Stimulated activated naive CD8-positive, alpha-beta T cell treated with anti-CD3 and anti-CD28 coated beads, Interleukin-15, amount 100 ng/mL, for 72 hours (primary cell): ENCODE results near the gene SNUPN.
A peak's percentile ranks its signal among the peaks of the same experiment; 100 is the strongest.
"Not testable (repeated sequence)": the region's sequence is repeated elsewhere in the genome, so short reads cannot be mapped to it uniquely, and the experiment has no call there.

Experiments used
- ATAC-seq: fragments of 150-1000 bp; cut with Tn5 transposase; 2 replicates; pipeline ENCODE4 v1.10.0; 2021; ENCODE audit warnings: mild to moderate bottlenecking, moderate library complexity
- DNase-seq, 2 donors: peaks; one replicate each; pipeline ENCODE4 v3.0.0; 2021 to 2022
- H3K27ac Mint-ChIP-seq, 2 donors: one replicate each; pipeline ENCODE4 v1.8.0; 2022; ENCODE audit warnings: mild to moderate bottlenecking in 2 of 2, mixed read lengths in 2 of 2, moderate library complexity in 2 of 2
- H3K27me3 Mint-ChIP-seq: one replicate; pipeline ENCODE4 v1.8.0; 2022; ENCODE audit warnings: mixed read lengths
- H3K4me1 Mint-ChIP-seq: one replicate; pipeline ENCODE4 v1.8.0; 2022; ENCODE audit warnings: mild to moderate bottlenecking, mixed read lengths
- H3K4me3 Mint-ChIP-seq, 2 donors: one replicate each; pipeline ENCODE4 v1.8.0; 2022; ENCODE audit warnings: mild to moderate bottlenecking in 2 of 2, mixed read lengths in 2 of 2, moderate library complexity in 1 of 2
- H3K9me3 Mint-ChIP-seq, 2 donors: one replicate each; pipeline ENCODE4 v1.8.0; 2022; ENCODE audit warnings: mixed read lengths in 2 of 2

SNUPN gene

GRCh38 chr15:75646944-75647364 lies 21.4 kb upstream of the SNUPN start:
- DNase-seq (no peak), ATAC-seq (peak; percentile 39)
- H3K4me1 Mint-ChIP-seq, result peaks cover 50% of the 10 kb centered on the region
- peak overlapping the region in 1 of 2 donors; percentile 52 for H3K27ac Mint-ChIP-seq
- H3K4me3 Mint-ChIP-seq, result peak overlapping the region; percentile 88 to 89
- no peaks in the 10 kb centered on the region for H3K27me3 Mint-ChIP-seq
- no peaks in the 10 kb centered on the region for H3K9me3 Mint-ChIP-seq

GRCh38 chr15:75646112-75646943 lies 20.8 kb upstream of the SNUPN start:
- no peaks in the 10 kb centered on the region for H3K27me3 Mint-ChIP-seq
- peaks cover 43% of the 10 kb centered on the region for H3K4me1 Mint-ChIP-seq
- H3K9me3 Mint-ChIP-seq, result no peaks in the 10 kb centered on the region
- no peak for DNase-seq
- peak overlapping the region; percentile 88 to 89 for H3K4me3 Mint-ChIP-seq
- no peak overlapping the region for H3K27ac Mint-ChIP-seq
- no peak for ATAC-seq

- Mint-ChIP-seq H3K4me3 (no peak overlapping the region), H3K9me3 (no peaks in the 10 kb centered on the region), H3K4me1 (peaks cover 32% of the 10 kb centered on the region), H3K27me3 (no peaks in the 10 kb centered on the region), H3K27ac (no peak overlapping the region)
- DNase-seq (no peak), ATAC-seq (no peak)
These were observed 18.9 kb upstream of the SNUPN start for GRCh38 chr15:75644376-75644775.

DNA sequence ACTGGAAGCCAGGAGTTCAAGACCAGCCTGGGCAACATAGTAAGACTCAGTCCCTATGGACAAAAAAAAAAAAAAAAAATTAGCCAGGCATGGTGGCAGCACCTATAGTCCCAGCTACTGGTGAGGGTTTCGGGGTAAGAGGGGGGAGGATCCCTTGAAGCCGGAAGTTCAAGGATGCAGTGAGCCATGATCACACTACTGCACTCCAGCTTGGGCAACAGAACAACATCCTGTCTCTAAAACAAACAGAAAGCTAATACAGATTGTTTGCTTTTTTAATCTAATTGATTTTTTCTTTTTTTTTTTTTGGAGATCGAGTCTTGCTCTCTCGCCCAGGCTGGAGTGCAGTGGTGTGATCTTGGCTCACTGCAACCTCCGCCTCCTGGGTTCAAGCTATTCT lies 16.1 kb upstream of the SNUPN start:
- Mint-ChIP-seq H3K27ac (no peak overlapping the region), H3K27me3 (no peaks in the 10 kb centered on the region), H3K9me3 (no peaks in the 10 kb centered on the region), H3K4me1 (peaks cover 40% of the 10 kb centered on the region), H3K4me3 (no peak overlapping the region)
- ATAC-seq (no peak), DNase-seq (no peak)

GRCh38 chr15:75641179-75641503 lies 15.6 kb upstream of the SNUPN start:
- no peaks in the 10 kb centered on the region for H3K9me3 Mint-ChIP-seq
- ATAC-seq (no peak), DNase-seq (no peak)
- peak overlapping the region; percentile 95 to 97 for H3K27ac Mint-ChIP-seq
- no peaks in the 10 kb centered on the region for H3K27me3 Mint-ChIP-seq
- H3K4me3 Mint-ChIP-seq, result peak overlapping the region; percentile 95 to 96
- peaks cover 40% of the 10 kb centered on the region for H3K4me1 Mint-ChIP-seq

DNA sequence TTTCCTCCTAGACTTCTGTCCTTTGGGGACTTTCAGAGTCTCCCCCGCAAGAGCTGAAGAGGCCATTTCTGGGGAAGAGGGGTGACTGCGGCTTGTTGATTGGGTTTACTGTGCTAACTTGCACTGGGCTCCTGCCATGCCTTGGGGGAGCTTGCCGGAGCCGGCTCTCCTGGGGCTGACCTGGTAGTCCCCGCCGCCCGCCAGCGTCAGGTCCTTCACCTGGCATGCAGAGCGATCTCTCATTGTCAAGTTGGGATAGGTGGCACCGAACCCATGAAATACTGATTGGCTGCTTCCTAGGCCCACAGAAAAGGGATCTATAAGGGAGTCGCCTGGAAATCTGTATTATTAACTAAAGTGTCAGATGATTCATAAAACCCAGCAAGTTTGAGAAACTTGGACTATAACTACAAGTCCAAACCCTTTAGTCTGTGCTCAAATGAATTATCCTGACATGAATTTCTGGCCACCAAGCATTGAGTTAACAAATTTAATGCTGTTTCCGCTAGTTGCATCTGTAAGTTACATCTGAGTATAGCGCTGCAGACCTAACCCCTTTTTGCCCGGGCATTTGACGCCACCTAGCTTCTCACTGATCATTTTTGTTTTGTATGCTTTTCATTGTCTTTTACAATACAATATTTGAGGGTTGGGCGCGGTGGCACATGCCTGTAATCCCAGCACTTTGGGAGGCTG lies 15.1 kb upstream of the SNUPN start:
- Mint-ChIP-seq H3K27me3 (no peaks in the 10 kb centered on the region), H3K9me3 (no peaks in the 10 kb centered on the region), H3K27ac (peak overlapping the region; percentile 95 to 97), H3K4me1 (peaks cover 40% of the 10 kb centered on the region), H3K4me3 (peak overlapping the region; percentile 95 to 96)
- ATAC-seq (peak; percentile 68), DNase-seq (peak; percentile 50 to 67)

GRCh38 chr15:75639709-75640482 lies 14.4 kb upstream of the SNUPN start, which contains the start of gene IMP3:
IMP3 (minus strand) TSS chr15:75640224; CDS start chr15:75640168, 56 bp downstream.
- H3K27ac Mint-ChIP-seq, result peak within 1 kb of the TSS; percentile 95 to 97
- H3K4me3 Mint-ChIP-seq, result peak within 1 kb of the TSS; percentile 95 to 96
- H3K27me3 Mint-ChIP-seq, result no peaks in the 10 kb centered on the region
- ATAC-seq, result peak; percentile 94
- peak; percentile 91 to 96 for DNase-seq
- peaks cover 40% of the 10 kb centered on the region for H3K4me1 Mint-ChIP-seq
- H3K9me3 Mint-ChIP-seq, result no peaks in the 10 kb centered on the region

DNA sequence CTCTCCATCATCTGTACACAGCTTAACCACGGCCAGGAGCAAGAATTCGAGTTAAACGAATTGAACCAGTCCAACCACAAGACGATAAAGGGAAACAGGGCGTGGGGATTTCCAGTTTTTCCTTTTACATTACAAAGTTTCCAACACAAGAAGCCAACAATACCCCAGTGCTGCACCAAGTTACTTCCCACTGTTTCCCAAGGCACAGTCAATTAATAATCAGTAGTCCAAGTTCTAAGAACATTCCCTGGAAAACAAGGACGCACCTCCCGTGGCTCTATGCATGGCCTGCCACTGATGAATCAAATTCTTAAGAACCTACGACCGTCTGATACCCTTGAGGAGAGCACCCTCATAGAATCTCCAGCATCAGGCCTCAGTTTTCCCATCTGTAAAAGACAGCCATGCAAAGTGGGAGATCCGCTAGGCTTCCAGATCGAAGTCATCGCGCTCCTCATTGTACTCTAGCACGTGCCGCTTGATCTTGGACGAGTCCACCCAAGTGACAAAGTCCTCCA lies 13.7 kb upstream of the SNUPN start:
- Mint-ChIP-seq H3K27me3 (no peaks in the 10 kb centered on the region), H3K27ac (peak overlapping the region; percentile 95 to 97), H3K4me3 (peak overlapping the region; percentile 95 to 96), H3K9me3 (no peaks in the 10 kb centered on the region), H3K4me1 (peaks cover 40% of the 10 kb centered on the region)
- DNase-seq, result no peak
- ATAC-seq, result no peak

GRCh38 chr15:75637245-75638009 lies 11.9 kb upstream of the SNUPN start:
- peak overlapping the region; percentile 95 to 96 for H3K4me3 Mint-ChIP-seq
- no peak for DNase-seq
- H3K9me3 Mint-ChIP-seq, result no peaks in the 10 kb centered on the region
- ATAC-seq, result no peak
- H3K27me3 Mint-ChIP-seq, result no peaks in the 10 kb centered on the region
- peaks cover 40% of the 10 kb centered on the region for H3K4me1 Mint-ChIP-seq
- peak overlapping the region in 1 of 2 donors; percentile 72 for H3K27ac Mint-ChIP-seq

DNA sequence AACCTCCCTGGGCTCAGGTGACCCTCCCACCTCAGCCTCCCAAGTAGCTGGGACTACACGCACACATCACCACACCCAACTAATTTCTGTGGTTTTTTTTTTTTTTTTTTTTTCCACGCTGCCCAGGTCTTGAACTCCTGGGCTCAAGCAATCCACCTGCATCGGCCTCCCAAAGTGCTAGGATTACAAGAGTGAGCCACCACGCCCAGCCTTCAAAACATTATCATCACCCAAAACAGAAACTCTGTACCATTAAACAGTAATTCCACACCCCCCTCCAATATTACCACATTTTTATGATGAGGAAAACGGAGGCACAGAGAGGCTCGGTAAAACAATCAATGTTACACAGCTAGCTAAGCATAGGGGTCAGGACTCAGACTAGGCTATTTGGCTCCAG lies 10.5 kb upstream of the SNUPN start:
- no peak for ATAC-seq
- peaks cover 37% of the 10 kb centered on the region for H3K4me1 Mint-ChIP-seq
- no peak overlapping the region for H3K27ac Mint-ChIP-seq
- peak overlapping the region; percentile 19 to 20 for H3K4me3 Mint-ChIP-seq
- no peaks in the 10 kb centered on the region for H3K9me3 Mint-ChIP-seq
- DNase-seq, result no peak
- no peaks in the 10 kb centered on the region for H3K27me3 Mint-ChIP-seq

DNA sequence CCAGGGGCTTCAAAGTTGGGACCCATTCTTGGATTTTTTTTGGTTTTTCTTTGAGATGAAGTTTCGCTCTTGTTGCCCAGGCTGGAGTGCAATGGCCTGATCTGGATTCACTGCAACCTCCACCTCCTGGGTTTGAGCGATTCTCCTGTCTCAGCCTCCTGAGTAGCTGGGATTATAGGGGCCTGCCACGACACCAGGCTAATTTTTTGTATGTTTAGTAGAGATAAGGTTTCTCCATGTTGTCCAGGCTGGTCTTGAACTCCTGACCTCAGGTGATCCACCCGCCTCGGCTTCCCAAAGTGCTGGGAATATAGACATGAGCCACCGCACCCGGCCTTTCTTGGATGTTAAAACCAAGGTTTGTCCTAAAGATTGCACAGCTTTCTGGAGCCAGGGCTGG lies 8.4 kb upstream of the SNUPN start:
- H3K27me3 Mint-ChIP-seq, H3K27ac Mint-ChIP-seq, ATAC-seq, DNase-seq, H3K4me3 Mint-ChIP-seq, H3K9me3 Mint-ChIP-seq: not testable (repeated sequence)
- peaks cover 34% of the 10 kb centered on the region for H3K4me1 Mint-ChIP-seq

DNA sequence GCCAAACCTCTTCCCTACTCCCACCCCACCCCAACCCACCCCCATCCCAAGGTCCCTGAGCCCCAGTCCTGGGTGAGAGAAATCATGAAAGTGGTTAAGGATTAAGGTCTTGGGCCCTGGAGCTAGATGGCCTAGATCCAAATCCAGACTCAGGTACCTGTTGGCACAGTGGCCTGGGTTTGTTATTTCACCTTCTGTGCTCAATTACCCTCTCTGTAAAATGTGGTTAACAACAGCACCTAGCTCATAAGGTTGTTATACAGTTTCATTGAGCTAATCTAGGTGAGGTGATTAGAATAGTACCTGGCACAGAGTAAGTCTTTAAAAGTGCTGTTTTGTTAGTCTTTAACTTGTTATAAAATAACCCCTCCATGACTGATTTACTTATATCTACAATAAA lies 6.4 kb upstream of the SNUPN start:
- Mint-ChIP-seq H3K4me3 (no peak overlapping the region), H3K27ac (no peak overlapping the region), H3K27me3 (no peaks in the 10 kb centered on the region), H3K4me1 (peaks cover 23% of the 10 kb centered on the region), H3K9me3 (no peaks in the 10 kb centered on the region)
- DNase-seq (no peak), ATAC-seq (no peak)

DNA sequence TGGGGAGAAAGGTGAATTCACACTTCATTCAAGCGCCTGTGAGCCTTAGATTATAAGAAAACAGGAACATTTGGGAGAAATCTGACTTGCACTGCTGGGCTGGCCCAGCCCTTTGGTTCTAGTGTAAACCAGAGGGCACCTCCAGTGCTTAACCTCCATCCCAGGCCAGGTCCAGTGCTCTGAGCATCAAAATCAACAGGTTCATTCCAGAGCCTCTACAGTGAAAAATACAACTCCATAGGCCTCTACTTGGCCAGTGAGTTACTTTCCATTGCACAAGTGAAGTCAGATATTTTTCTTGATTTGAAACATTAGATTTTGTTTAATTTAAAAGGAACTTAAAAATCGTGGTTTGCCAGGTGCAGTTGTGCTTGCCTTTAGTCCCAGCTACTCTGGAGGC lies 3.0 kb downstream of the SNUPN start:
- peak overlapping the region in 1 of 2 donors; percentile 13 for H3K27ac Mint-ChIP-seq

DNA sequence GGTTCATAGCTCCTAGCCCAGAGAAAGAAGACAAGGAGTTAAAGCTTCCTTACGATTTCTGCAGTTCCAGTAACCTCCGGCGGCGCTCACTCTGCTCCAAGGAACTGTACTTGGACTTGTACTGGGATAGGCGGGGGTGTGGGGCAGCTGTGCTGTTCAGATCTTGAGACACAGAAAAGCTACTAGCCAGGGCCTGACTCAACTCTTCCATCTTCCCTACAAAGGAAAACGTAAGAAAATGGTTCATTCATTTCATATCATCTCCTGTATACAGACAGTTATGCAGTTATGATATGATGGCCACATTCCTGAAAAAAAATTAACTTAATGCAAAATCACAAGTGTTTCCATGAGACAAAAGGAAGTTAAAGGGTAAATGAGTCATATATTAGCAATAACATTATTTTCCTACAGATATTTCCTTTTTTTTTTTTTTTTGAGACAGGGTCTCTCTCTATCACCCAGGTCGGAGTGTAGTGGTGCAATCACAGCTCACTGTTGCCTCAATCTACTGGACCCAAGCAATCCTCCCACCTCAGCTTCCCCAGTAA lies 4.6 kb downstream of the SNUPN start:
- H3K9me3 Mint-ChIP-seq, result no peaks in the 10 kb centered on the region
- peaks cover 46% of the 10 kb centered on the region for H3K4me1 Mint-ChIP-seq
- H3K27ac Mint-ChIP-seq, result peak overlapping the region; percentile 77 to 91
- DNase-seq (no peak), ATAC-seq (no peak)
- peak overlapping the region; percentile 55 to 58 for H3K4me3 Mint-ChIP-seq
- H3K27me3 Mint-ChIP-seq, result no peaks in the 10 kb centered on the region

More for the DNA sequence above, 3.0 kb downstream of the SNUPN start:
- Mint-ChIP-seq H3K4me1 (peaks cover 58% of the 10 kb centered on the region), H3K9me3 (no peaks in the 10 kb centered on the region), H3K4me3 (no peak overlapping the region), H3K27me3 (no peaks in the 10 kb centered on the region)
- no peak for ATAC-seq
- DNase-seq, result no peak
